Measurements from ENCODE around the gene RBX1.
"Not testable (repeated sequence)": the region's sequence is repeated elsewhere in the genome, so short reads cannot be mapped to it uniquely, and the experiment has no call there.

Gene RBX1

GRCh38 chr22:40950962-40951794 lies at the start of gene RBX1:
Gene RBX1 (plus strand): TSS chr22:40951378. CDS start chr22:40951399, 21 bp downstream.
- no peak for TF ChIP-seq CTCF (IDR thresholded peaks at IDR 0.05; ENCODE audit: low read depth, low read length)
- peak; percentile 97 for DNase-seq (ENCODE audit: extremely low read depth, low read depth)

- DNase-seq (ENCODE audit: extremely low read depth, low read depth): no peak
- no peak for TF ChIP-seq CTCF (IDR thresholded peaks at IDR 0.05; ENCODE audit: low read depth, low read length)
Measured at GRCh38 chr22:40904101-40904500, 47.1 kb upstream of the RBX1 start.

- TF ChIP-seq CTCF (IDR thresholded peaks at IDR 0.05; ENCODE audit: low read depth, low read length): no peak
- no peak for DNase-seq (ENCODE audit: extremely low read depth, low read depth)
Measured at GRCh38 chr22:40908895-40909294, 42.3 kb upstream of the RBX1 start.

- no peak for DNase-seq (ENCODE audit: extremely low read depth, low read depth)
- no peak for TF ChIP-seq CTCF (IDR thresholded peaks at IDR 0.05; ENCODE audit: low read depth, low read length)
Measured at GRCh38 chr22:40911772-40912171, 39.4 kb upstream of the RBX1 start.

GRCh38 chr22:40912987-40913386 lies 38.2 kb upstream of the RBX1 start:
- DNase-seq (ENCODE audit: extremely low read depth, low read depth): not testable (repeated sequence)

GRCh38 chr22:40919446-40919845 lies 31.7 kb upstream of the RBX1 start:
- no peak for TF ChIP-seq CTCF (IDR thresholded peaks at IDR 0.05; ENCODE audit: low read depth, low read length)
- peak; percentile 2 for DNase-seq (ENCODE audit: extremely low read depth, low read depth)

GRCh38 chr22:40920526-40920925 lies 30.7 kb upstream of the RBX1 start:
- DNase-seq (ENCODE audit: extremely low read depth, low read depth): no peak
- TF ChIP-seq CTCF (IDR thresholded peaks at IDR 0.05; ENCODE audit: low read depth, low read length): no peak

Measured in AG09319 (cell line).